Immature natural killer cell (primary cell): Measurements from ENCODE around the gene CDKAL1. TPM values are rescaled to one million over a fixed set of nuclear protein-coding genes. Genes with fewer than 3 reads are reported as not detected.
"Not testable (repeated sequence)": the region's sequence is repeated elsewhere in the genome, so short reads cannot be mapped to it uniquely, and the experiment has no call there.

Experiments used
- DNase-seq, 3 donors: peaks; one replicate each; pipeline ENCODE4 v3.0.0; 2022; ENCODE audit warnings: mixed read lengths in 1 of 3
- H3K27ac Mint-ChIP-seq, 6 donors: one replicate each; pipeline ENCODE4 v1.8.0; 2020; ENCODE audit warnings: mixed read lengths in 6 of 6, mild to moderate bottlenecking in 5 of 6, inconsistent platforms in 4 of 6, moderate library complexity in 3 of 6
- H3K27me3 Mint-ChIP-seq, 3 donors: one replicate each; pipeline ENCODE4 v1.8.0; 2020 to 2021; ENCODE audit warnings: low read depth in 3 of 3, mild to moderate bottlenecking in 3 of 3, mixed read lengths in 3 of 3, moderate library complexity in 3 of 3, inconsistent platforms in 1 of 3
- H3K36me3 Mint-ChIP-seq, 3 donors: one replicate each; pipeline ENCODE4 v1.8.0; 2020; ENCODE audit warnings: mixed read lengths in 3 of 3, inconsistent platforms in 2 of 3, mild to moderate bottlenecking in 2 of 3
- H3K4me1 Mint-ChIP-seq, 2 donors: one replicate each; pipeline ENCODE4 v1.8.0; 2020; ENCODE audit warnings: inconsistent platforms in 2 of 2, mild to moderate bottlenecking in 2 of 2, mixed read lengths in 2 of 2, moderate library complexity in 1 of 2
- H3K4me3 Mint-ChIP-seq, 5 donors: one replicate each; pipeline ENCODE4 v1.8.0; 2020; ENCODE audit warnings: mild to moderate bottlenecking in 5 of 5, mixed read lengths in 5 of 5, inconsistent platforms in 3 of 5, moderate library complexity in 3 of 5
- H3K9me3 Mint-ChIP-seq, 6 donors: one replicate each; pipeline ENCODE4 v1.8.0; 2020; ENCODE audit warnings: mild to moderate bottlenecking in 6 of 6, mixed read lengths in 6 of 6, inconsistent platforms in 4 of 6, moderate library complexity in 3 of 6
- polyA plus RNA-seq, 3 donors: library from polyadenylated mRNA; unstranded; fragments of 300-500 nt; fragmentation: Illumina TruSeq; gene quantifications; one replicate each; pipeline ENCODE4 v1.2.3, GENCODE V29; 2021

The CDKAL1 gene
- polyA plus RNA-seq, 3 donors from 2014 or later = 22.4 to 32.3 (median 25.4) TPM

DNA sequence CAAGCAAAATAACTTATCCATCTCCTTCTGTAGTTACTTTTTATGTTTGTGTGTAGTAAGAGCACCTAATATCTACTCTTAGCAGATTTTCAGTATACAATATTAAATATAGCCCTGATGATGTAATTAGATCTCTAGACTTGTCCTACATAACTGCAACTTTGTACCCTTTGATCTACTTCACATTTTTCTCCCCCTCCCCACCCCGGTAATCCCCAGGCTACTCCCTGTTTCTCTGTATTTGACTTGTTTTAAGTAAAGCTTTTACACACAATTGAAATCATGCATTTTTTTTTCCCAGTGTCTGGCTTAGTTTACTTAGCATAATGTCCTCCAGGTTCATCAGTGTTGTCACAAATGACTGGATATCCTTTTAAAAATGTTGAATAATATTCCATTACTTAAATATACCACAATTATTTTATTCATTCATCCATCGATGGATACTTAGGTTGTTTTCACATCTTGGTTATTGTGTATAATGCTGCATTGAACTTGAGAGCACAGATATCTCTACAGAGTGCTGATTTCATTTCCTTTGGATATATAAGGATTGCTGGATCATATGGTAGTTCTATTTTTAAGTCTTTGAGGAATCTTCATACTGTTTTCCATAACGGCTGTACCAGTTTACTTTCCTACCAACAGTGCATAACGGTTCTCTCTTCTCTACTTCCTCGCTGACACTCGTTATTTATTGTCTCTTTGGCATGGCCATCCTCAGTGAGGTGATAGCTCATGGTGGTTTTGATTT, 212.7 kb downstream of the CDKAL1 start:
- Mint-ChIP-seq H3K9me3 (no peaks in the 10 kb centered on the region), H3K4me3 (no peak overlapping the region), H3K27ac (peak overlapping the region in 2 of 6 donors; percentile 47 to 53), H3K27me3 (peaks cover 0 to 2% (median 0%) of the 10 kb centered on the region in 3 donors), H3K4me1 (peaks cover 12 to 32% of the 10 kb centered on the region in 2 donors), H3K36me3 (peaks cover 2 to 3% (median 2%) of the 10 kb centered on the region in 3 donors)
- DNase-seq = no peak

DNA sequence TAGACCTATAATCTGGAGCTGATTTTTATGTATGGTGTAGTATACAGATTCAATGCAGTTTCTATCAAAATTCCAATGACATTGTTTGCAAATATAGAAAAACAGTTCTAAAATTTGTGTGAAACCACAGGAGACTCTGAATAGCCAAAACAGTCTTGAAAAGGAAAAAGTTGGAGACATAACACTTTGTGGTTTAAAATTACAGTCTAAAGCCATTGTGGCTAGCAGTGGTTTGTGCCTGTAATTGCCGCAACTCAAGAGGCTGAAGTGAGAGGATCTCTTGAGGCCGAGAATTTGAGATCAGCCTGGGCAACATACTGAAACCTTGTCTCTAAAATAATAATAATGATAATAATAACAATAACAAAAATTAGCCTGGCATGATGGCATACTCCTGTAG, 213.7 kb downstream of the CDKAL1 start:
- H3K27me3 Mint-ChIP-seq = peaks cover 0 to 2% (median 0%) of the 10 kb centered on the region in 3 donors
- H3K4me1 Mint-ChIP-seq = peaks cover 12 to 32% of the 10 kb centered on the region in 2 donors
- H3K9me3 Mint-ChIP-seq = no peaks in the 10 kb centered on the region
- no peaks in the 10 kb centered on the region for H3K36me3 Mint-ChIP-seq
- H3K4me3 Mint-ChIP-seq = peak overlapping the region in 3 of 5 donors; percentile 28 to 59 (median 50)
- no peak overlapping the region for H3K27ac Mint-ChIP-seq
- peak; percentile 4 to 19 (median 19) for DNase-seq

DNA sequence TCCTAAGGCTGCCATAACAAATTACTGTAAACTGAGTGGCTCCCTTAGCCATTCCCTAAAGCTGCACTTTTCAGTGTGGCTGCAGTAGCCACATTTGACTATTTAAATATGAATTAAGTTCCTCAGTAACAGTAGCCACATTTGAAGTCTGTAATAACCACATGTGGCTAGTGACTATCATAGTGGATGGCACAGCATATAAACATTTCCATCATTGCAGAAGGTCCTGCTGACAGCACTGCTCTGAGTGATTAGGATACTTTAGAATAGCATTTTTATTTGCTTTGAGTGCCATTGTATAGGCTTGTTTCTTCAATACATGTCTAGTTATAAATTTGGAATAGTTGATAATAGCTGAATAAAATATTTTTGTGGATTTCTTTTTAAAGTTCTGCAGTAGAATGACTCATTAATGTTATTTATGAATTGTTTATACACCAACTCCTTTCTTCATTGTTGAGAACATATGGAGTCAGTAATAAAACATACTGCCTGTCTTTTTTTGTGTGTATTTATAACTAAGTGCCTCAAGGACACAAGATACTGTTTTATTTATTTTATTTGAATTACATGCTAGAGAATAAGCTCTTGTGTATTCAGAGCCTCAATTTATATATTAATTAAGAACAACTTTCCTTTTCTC, 217.2 kb downstream of the CDKAL1 start:
- H3K4me3 Mint-ChIP-seq = no peak overlapping the region
- peaks cover 0 to 2% (median 0%) of the 10 kb centered on the region in 3 donors for H3K27me3 Mint-ChIP-seq
- H3K36me3 Mint-ChIP-seq = peaks cover 5 to 12% (median 8%) of the 10 kb centered on the region in 3 donors
- no peak for DNase-seq
- no peak overlapping the region for H3K27ac Mint-ChIP-seq
- H3K4me1 Mint-ChIP-seq = peaks cover 17 to 38% of the 10 kb centered on the region in 2 donors
- no peaks in the 10 kb centered on the region for H3K9me3 Mint-ChIP-seq

DNA sequence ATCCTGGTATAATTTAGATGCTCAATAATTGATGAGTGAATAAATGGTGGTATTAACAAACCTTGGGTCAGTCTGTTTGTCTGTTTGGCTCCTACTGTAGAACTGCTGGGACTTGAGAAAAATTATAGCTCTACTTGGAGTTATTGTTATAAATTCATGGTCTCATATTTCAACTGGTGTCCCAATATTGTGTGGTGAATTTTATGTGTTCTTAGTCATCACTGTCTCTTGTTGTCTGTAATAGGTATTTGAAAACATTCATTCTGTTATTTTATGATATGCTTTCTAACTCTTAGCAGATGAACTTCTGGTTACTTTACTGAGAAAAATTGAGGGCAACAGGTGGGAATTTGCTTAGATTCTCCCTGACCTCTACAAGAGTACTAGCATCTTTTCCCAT, 221.4 kb downstream of the CDKAL1 start:
- H3K27ac Mint-ChIP-seq = no peak overlapping the region
- no peak overlapping the region for H3K4me3 Mint-ChIP-seq
- H3K27me3 Mint-ChIP-seq = no peaks in the 10 kb centered on the region
- H3K36me3 Mint-ChIP-seq = peaks cover 8 to 13% (median 9%) of the 10 kb centered on the region in 3 donors
- peaks cover 10 to 14% of the 10 kb centered on the region in 2 donors for H3K4me1 Mint-ChIP-seq
- no peak for DNase-seq
- no peaks in the 10 kb centered on the region for H3K9me3 Mint-ChIP-seq

DNA sequence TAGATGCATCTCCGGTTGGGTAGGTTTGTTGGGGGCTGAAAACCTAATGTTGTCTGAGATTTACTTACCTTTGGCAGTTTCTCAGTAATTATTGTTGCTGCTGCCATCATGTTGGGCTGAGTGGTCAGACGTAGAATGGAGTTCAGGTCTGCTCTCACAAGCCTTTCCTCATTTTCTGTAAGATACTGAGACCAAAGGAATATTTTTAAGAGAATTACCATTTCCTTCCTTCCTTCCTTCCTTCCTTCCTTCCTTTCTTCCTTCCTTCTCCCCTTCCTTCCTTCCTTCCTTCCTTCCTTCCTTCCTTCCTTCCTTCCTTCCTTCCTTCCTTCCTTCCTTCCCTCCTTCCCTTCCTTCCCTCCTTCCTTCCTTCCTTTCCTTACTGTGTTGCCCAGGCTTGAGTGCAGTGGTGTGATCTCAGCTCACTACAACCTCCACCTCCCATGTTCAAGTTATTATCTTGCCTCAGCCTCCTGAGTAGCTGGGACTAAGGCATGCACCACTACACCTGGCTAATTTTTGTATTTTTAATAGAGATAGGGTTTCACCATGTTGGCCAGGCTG, 222.4 kb downstream of the CDKAL1 start:
- not testable (repeated sequence) for H3K9me3 Mint-ChIP-seq, H3K4me3 Mint-ChIP-seq, H3K4me1 Mint-ChIP-seq, DNase-seq, H3K27me3 Mint-ChIP-seq
- Mint-ChIP-seq H3K36me3 (peaks cover 8 to 15% (median 9%) of the 10 kb centered on the region in 3 donors), H3K27ac (peak overlapping the region in 1 of 6 donors; percentile 71)

DNA sequence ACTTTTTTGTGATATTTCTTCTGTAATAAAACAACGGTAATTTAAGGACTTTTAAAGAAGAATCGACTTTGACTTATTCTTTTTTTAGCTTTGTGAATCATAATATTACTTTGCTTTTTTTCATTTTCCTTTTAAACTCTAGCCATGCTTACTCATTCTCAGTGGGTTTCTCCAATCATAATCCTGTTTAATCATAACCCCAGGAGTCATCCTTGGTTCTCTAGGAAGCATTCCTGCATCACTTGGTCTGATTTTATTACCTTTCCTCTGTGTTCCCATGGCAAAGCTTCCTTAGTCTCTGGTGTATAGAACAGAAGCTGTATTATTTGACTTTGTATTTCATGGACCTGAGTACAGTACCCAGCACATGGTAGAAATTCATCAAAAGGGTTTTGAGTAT, 223.5 kb downstream of the CDKAL1 start:
- Mint-ChIP-seq H3K36me3 (peaks cover 8 to 15% (median 9%) of the 10 kb centered on the region in 3 donors), H3K27me3 (no peaks in the 10 kb centered on the region), H3K27ac (no peak overlapping the region), H3K4me3 (no peak overlapping the region), H3K9me3 (no peaks in the 10 kb centered on the region), H3K4me1 (peaks cover 8 to 10% of the 10 kb centered on the region in 2 donors)
- no peak for DNase-seq

DNA sequence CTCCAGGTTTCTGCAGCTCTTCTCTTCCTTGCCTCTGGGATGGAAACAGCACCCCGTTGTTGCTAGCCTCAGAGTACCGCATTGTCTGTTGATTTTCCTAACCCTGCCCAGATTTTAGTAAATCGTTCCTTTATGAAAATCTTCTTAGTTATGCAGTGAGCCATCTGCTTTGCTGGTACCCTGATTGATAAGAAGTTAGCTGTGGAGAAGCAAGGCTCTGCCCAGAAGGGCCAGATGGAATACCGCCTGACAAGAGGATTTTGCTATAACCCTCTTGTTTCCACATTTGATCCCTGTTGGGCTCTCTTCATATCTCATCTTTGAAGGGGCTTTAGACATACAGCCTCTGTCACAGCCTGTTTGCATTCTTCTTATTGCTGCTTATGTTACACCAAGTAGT, 229.0 kb downstream of the CDKAL1 start:
- Mint-ChIP-seq H3K9me3 (no peaks in the 10 kb centered on the region), H3K36me3 (peaks cover 3 to 4% (median 3%) of the 10 kb centered on the region in 3 donors), H3K27me3 (no peaks in the 10 kb centered on the region), H3K4me3 (no peak overlapping the region), H3K4me1 (no peaks in the 10 kb centered on the region), H3K27ac (no peak overlapping the region)
- DNase-seq = no peak

DNA sequence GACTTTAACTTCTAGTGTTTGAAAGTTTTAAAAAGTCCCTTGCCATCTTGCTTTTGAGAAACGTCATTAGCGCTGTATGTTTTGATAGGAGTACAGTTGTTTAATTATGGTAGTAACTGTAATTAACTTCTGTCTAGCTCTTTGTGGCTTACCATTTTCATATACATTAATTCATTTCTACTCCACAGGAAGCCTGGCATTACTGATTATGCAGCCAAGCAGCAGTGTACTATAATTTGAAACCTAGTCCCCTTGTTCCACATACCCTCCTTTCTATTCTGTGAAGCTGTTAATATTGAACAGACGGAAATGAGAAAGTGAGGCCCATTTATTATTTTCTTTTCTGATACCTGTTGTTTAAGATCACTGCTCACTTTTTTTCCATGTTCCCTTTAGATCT, 235.4 kb downstream of the CDKAL1 start:
- no peak overlapping the region for H3K4me3 Mint-ChIP-seq
- peaks cover 0 to 2% (median 0%) of the 10 kb centered on the region in 3 donors for H3K27me3 Mint-ChIP-seq
- H3K36me3 Mint-ChIP-seq = peaks cover 0 to 13% (median 8%) of the 10 kb centered on the region in 3 donors
- peaks cover 2 to 13% of the 10 kb centered on the region in 2 donors for H3K4me1 Mint-ChIP-seq
- H3K9me3 Mint-ChIP-seq = peaks cover 0 to 2% (median 0%) of the 10 kb centered on the region in 6 donors
- no peak for DNase-seq
- no peak overlapping the region for H3K27ac Mint-ChIP-seq

DNA sequence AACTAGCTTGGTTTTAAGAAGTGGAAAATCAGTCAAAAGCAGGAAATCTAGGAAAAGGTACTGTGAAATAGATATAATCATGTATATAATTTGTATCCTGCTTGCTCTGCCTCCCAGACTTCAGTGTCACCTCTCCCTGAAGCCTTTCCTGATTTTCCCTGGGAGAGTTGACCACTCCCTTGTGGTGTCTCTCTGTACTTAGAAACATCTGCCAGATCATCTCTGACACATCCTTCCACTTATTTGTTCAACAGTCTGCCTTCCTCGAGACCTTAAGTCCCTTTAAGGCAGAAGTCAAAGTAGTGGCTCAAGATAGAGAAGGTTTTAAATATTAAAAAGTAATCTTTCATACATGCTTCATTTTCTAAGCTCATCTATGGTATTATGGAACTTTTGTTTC, 236.5 kb downstream of the CDKAL1 start:
- DNase-seq = no peak

DNA sequence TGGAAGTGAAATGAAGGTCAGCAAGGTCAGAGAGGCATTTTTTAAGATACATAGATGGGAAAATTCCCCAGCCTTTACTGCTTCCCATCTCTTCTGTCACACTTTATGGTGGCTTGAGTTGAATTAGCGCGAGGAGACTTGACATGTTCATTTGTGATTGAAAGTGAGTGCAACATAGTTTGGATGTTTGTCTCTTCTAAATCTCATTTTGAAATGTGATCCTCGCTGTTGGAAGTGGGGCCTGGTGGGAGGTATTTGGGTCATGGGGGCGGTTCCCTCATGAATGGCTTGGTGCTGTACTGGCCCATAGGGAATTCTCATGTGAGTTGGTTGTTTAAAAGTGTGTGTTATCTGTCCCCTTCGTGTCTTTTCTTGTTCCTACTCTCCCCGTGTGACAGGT, 237.2 kb downstream of the CDKAL1 start:
- H3K4me3 Mint-ChIP-seq = no peak overlapping the region
- no peak for DNase-seq
- peaks cover 2 to 13% of the 10 kb centered on the region in 2 donors for H3K4me1 Mint-ChIP-seq
- H3K27ac Mint-ChIP-seq = no peak overlapping the region
- H3K36me3 Mint-ChIP-seq = peaks cover 0 to 13% (median 4%) of the 10 kb centered on the region in 3 donors
- peaks cover 0 to 2% (median 0%) of the 10 kb centered on the region in 6 donors for H3K9me3 Mint-ChIP-seq
- peaks cover 0 to 2% (median 0%) of the 10 kb centered on the region in 3 donors for H3K27me3 Mint-ChIP-seq

More for the DNA sequence above, 236.5 kb downstream of the CDKAL1 start:
- peaks cover 0 to 13% (median 4%) of the 10 kb centered on the region in 3 donors for H3K36me3 Mint-ChIP-seq
- H3K9me3 Mint-ChIP-seq = peaks cover 0 to 2% (median 0%) of the 10 kb centered on the region in 6 donors
- H3K27ac Mint-ChIP-seq = no peak overlapping the region
- no peak overlapping the region for H3K4me3 Mint-ChIP-seq
- H3K4me1 Mint-ChIP-seq = peaks cover 2 to 13% of the 10 kb centered on the region in 2 donors
- peaks cover 0 to 2% (median 0%) of the 10 kb centered on the region in 3 donors for H3K27me3 Mint-ChIP-seq

DNA sequence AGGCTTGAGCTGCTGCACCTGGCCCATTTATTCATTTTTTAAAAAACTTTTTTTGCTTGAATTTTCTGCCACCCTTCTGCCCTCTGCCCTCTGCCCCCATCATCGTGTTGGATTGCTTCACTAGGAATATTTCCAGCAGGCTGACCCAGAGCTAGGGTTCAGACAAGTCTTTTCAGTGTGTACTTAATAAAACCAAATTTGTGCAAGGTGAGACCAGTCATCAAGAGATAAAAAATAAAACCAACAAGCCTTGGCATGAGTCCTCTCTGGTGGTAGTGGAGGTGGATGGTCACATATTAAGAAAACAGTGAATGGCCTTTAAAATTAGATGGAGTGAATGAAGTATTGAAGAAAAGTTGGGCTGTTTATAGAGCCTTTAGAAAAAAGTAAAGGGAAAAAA, 239.6 kb downstream of the CDKAL1 start:
- Mint-ChIP-seq H3K27ac (no peak overlapping the region), H3K27me3 (no peaks in the 10 kb centered on the region)

DNA sequence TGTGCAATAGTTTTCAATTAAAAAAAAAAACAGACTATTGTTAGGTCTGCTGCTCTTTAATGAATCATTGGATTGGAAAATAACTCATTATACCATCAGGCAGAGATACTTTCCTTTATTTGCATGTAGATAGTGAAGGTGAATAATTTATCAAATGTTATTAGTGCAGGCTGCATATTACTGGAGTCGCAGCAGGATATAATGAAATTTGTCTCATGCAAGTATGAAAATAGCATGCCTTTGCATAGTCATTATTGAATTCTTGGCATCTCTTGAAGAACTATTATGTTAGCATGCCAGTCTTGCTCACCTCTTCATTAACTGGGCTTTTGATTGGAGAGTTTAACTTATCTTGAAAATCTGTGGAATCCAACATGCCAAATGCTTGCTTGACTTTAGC, 241.7 kb downstream of the CDKAL1 start:
- Mint-ChIP-seq H3K36me3 (peaks cover 2 to 15% (median 2%) of the 10 kb centered on the region in 3 donors), H3K9me3 (no peaks in the 10 kb centered on the region), H3K4me1 (peaks cover 0 to under 1% of the 10 kb centered on the region in 2 donors), H3K27me3 (peaks cover 0 to 1% (median 0%) of the 10 kb centered on the region in 3 donors), H3K4me3 (no peak overlapping the region), H3K27ac (no peak overlapping the region)
- DNase-seq = no peak

More for the DNA sequence above, 239.6 kb downstream of the CDKAL1 start:
- Mint-ChIP-seq H3K4me1 (peaks cover 2 to 13% of the 10 kb centered on the region in 2 donors), H3K9me3 (peaks cover 0 to 2% (median 0%) of the 10 kb centered on the region in 6 donors), H3K4me3 (no peak overlapping the region), H3K36me3 (peaks cover 0 to 17% (median 0%) of the 10 kb centered on the region in 3 donors)
- no peak for DNase-seq

DNA sequence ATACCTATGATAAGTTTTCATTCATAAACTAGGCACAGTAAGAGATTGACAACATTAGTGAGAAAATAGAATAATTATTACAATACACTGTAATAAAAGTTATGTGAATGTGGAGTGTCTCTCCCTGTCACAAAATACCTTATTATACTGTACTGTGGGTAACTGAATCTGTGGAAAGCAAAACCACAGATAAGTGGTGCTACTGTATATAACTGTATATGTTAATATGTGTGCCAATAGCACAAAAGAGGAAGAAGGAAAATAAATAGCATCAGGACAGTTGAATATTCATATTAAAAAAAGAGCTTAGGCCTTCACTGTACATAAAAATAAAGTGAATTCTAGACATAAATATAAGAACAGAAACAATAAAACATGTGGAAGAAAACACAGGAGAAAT, 243.5 kb downstream of the CDKAL1 start:
- peaks cover 15 to 22% (median 19%) of the 10 kb centered on the region in 3 donors for H3K36me3 Mint-ChIP-seq
- no peaks in the 10 kb centered on the region for H3K4me1 Mint-ChIP-seq
- H3K9me3 Mint-ChIP-seq = no peaks in the 10 kb centered on the region
- no peak overlapping the region for H3K27ac Mint-ChIP-seq
- peaks cover 0 to 2% (median 0%) of the 10 kb centered on the region in 3 donors for H3K27me3 Mint-ChIP-seq
- no peak for DNase-seq
- no peak overlapping the region for H3K4me3 Mint-ChIP-seq

DNA sequence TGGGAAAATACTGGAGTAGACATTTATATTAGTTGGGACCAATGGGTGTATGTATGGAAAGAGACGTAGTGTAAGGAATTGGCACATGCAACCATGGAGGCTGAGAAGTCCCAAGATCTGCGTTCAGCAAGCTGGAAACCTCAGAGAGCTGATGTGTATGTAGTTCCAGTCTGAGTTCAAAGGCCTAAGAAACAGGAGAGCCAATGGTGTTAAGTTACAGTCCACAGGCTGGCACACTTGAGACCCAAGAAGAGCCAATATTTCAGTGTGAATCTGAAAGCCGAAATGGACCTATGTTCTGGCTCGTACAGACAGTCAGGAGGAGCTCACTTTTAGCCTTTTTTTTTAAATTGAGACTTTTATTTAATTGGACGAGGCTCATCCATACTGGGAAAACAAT, 244.2 kb downstream of the CDKAL1 start:
- peaks cover 0 to 2% (median 0%) of the 10 kb centered on the region in 3 donors for H3K27me3 Mint-ChIP-seq
- no peak overlapping the region for H3K4me3 Mint-ChIP-seq
- no peak overlapping the region for H3K27ac Mint-ChIP-seq
- DNase-seq = no peak
- H3K9me3 Mint-ChIP-seq = no peaks in the 10 kb centered on the region
- H3K4me1 Mint-ChIP-seq = no peaks in the 10 kb centered on the region
- H3K36me3 Mint-ChIP-seq = peaks cover 21 to 24% (median 24%) of the 10 kb centered on the region in 3 donors
